Cardiac fibroblast (primary cell): Measurements from ENCODE around the gene MAJIN.

ENCODE experiments used
- DNase-seq, 2 donors: peaks; one replicate each; pipeline versions ENCODE4 v3.0.0 to v3.0.0-alpha.2; 2010; ENCODE audit warnings: low read depth in 2 of 2
- H3K4me3 ChIP-seq, 2 donors: replicated peaks in 1 of 2; 1 replicate in 1 of 2; 2 replicates in 1 of 2; pipeline ENCODE4 v1.5.1; 2011; ENCODE audit warnings: low read depth in 2 of 2, low read length in 2 of 2, mild to moderate bottlenecking in 2 of 2, moderate library complexity in 1 of 2
- CTCF ChIP-seq: IDR thresholded peaks from one replicate; pipeline ENCODE4 v1.5.1; 2011; ENCODE audit warnings: low read depth, mild to moderate bottlenecking, low read length, inconsistent platforms

The MAJIN gene

GRCh38 chr11:64890522-64890939 is 81.4 kb downstream of the MAJIN start:
- no peak overlapping the region for H3K4me3 ChIP-seq
- TF ChIP-seq CTCF, result no peak
- no peak for DNase-seq

- no peak for TF ChIP-seq CTCF
- DNase-seq, result no peak
- no peak overlapping the region for H3K4me3 ChIP-seq
These were observed 83.0 kb downstream of the MAJIN start for GRCh38 chr11:64888729-64889511.

- no peak for DNase-seq
- no peak overlapping the region for H3K4me3 ChIP-seq
These were observed 83.5 kb downstream of the MAJIN start for GRCh38 chr11:64888406-64888728.

More at GRCh38 chr11:64888406-64888728, 83.5 kb downstream of the MAJIN start:
- no peak for TF ChIP-seq CTCF
